Loucy (cell line): Measurements from ENCODE around the gene ARHGAP24.

Experiments used
- H2AFZ ChIP-seq: fragments of 200-600 bp; sonication (generic); 2 replicates; pipeline ENCODE4 v1.6.0; 2016; ENCODE audit warnings: antibody characterized with exemption, mild to moderate bottlenecking, low read length, moderate library complexity
- H3F3A ChIP-seq: fragments of 200-600 bp; 2 replicates; pipeline ENCODE4 v1.6.0; 2016; ENCODE audit warnings: antibody characterized with exemption, low read depth, mild to moderate bottlenecking
- H3K27me3 ChIP-seq: fragments of 200-600 bp; sonication (generic); 2 replicates; pipeline ENCODE4 v1.6.1; 2014; ENCODE audit warnings: low read length, mild to moderate bottlenecking; ENCODE audit not compliant: insufficient read depth, poor library complexity, severe bottlenecking
- H3K36me3 ChIP-seq: fragments of 200-600 bp; sonication (generic); 2 replicates; pipeline ENCODE4 v1.6.1; 2016; ENCODE audit warnings: low read length; ENCODE audit not compliant: insufficient read depth
- H3K4me1 ChIP-seq: fragments of 200-600 bp; sonication (generic); 2 replicates; pipeline ENCODE4 v1.5.1; 2014; ENCODE audit warnings: low read length, mild to moderate bottlenecking; ENCODE audit not compliant: insufficient read depth, poor library complexity, severe bottlenecking
- H3K4me2 ChIP-seq: fragments of 200-600 bp; sonication (generic); 2 replicates; pipeline ENCODE4 v1.6.0; 2014; ENCODE audit warnings: antibody characterized with exemption, low read length, low read depth, mild to moderate bottlenecking; ENCODE audit not compliant: poor library complexity, severe bottlenecking
- H3K4me3 ChIP-seq: fragments of 200-600 bp; sonication (generic); 2 replicates; pipeline ENCODE4 v1.5.1; 2014; ENCODE audit warnings: low read length, mild to moderate bottlenecking, mixed read lengths; ENCODE audit not compliant: poor library complexity, severe bottlenecking
- H3K79me2 ChIP-seq: fragments of 200-600 bp; sonication (generic); 2 replicates; pipeline ENCODE4 v1.6.1; 2014; ENCODE audit warnings: low read length; ENCODE audit not compliant: insufficient read depth
- H3K9ac ChIP-seq: fragments of 200-600 bp; sonication (generic); 2 replicates; pipeline ENCODE4 v1.6.0; 2014; ENCODE audit warnings: mild to moderate bottlenecking, low read depth, low read length, moderate library complexity; ENCODE audit not compliant: poor library complexity, severe bottlenecking
- H3K9me2 ChIP-seq: fragments of 200-600 bp; sonication (generic); replicated peaks from 2 replicates; pipeline ENCODE4 v1.6.1; 2016; ENCODE audit warnings: low read depth, low read length, mixed read lengths
- H3K9me3 ChIP-seq: fragments of 200-600 bp; sonication (generic); 2 replicates; pipeline ENCODE4 v1.6.1; 2014; ENCODE audit warnings: mild to moderate bottlenecking, antibody characterized with exemption, low read length, low read depth; ENCODE audit not compliant: insufficient read depth
- H4K20me1 ChIP-seq: fragments of 200-600 bp; sonication (generic); 2 replicates; pipeline ENCODE4 v1.6.0; 2014; ENCODE audit warnings: antibody characterized with exemption, low read length, mild to moderate bottlenecking; ENCODE audit not compliant: insufficient read depth, poor library complexity, severe bottlenecking
- CTCF ChIP-seq: fragments of 200-600 bp; sonication (generic); conservative IDR thresholded peaks from 2 replicates; pipeline ENCODE4 v1.5.1; 2014; ENCODE audit warnings: mild to moderate bottlenecking, antibody characterized with exemption, low read length
- EZH2phosphoT487 ChIP-seq: fragments of 200-600 bp; IDR thresholded peaks from 2 replicates; pipeline ENCODE4 v1.6.1; 2018; ENCODE audit warnings: antibody characterized with exemption, mild to moderate bottlenecking, moderate library complexity, borderline replicate concordance

Gene ARHGAP24

GRCh38 chr4:85734424-85734831 is 259.5 kb downstream of the ARHGAP24 start:
- H4K20me1 ChIP-seq, result no peaks in the 10 kb centered on the region
- H3K4me3 ChIP-seq, result no peak overlapping the region
- no peaks in the 10 kb centered on the region for H3K4me1 ChIP-seq
- no peaks in the 10 kb centered on the region for H3K79me2 ChIP-seq
- no peak overlapping the region for H2AFZ ChIP-seq
- H3K27me3 ChIP-seq, result no peaks in the 10 kb centered on the region
- H3K4me2 ChIP-seq, result no peak overlapping the region
- no peaks in the 10 kb centered on the region for H3K36me3 ChIP-seq
- no peak overlapping the region for H3K9ac ChIP-seq
- no peaks in the 10 kb centered on the region for H3K9me2 ChIP-seq
- no peaks in the 10 kb centered on the region for H3F3A ChIP-seq
- no peak for TF ChIP-seq EZH2phosphoT487
- TF ChIP-seq CTCF, result no peak
- H3K9me3 ChIP-seq, result no peaks in the 10 kb centered on the region

DNA sequence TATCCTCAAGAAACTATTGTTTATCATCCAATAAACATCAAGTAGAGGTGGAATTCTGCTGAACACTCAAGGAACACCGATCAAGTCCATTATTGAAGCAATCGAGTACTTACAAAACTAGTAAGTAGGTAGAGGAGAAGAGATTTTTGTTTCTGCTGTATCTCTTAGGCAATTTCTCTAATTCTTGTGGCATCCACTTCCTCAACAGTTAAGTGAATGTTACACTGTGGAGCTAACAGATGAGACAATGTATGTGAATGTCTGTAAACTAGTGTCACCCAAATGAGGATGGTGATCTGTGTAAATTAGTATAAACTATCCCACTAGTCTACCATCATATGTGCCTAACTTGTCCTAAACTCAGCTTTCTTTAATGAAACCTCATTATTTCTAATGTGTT is 261.6 kb downstream of the ARHGAP24 start:
- Histone ChIP-seq H3K27me3 (no peaks in the 10 kb centered on the region), H3K9ac (no peak overlapping the region), H3K9me2 (no peaks in the 10 kb centered on the region), H3K9me3 (no peaks in the 10 kb centered on the region), H3K4me3 (no peak overlapping the region), H2AFZ (no peak overlapping the region), H4K20me1 (no peaks in the 10 kb centered on the region), H3K4me1 (no peaks in the 10 kb centered on the region), H3F3A (no peaks in the 10 kb centered on the region), H3K36me3 (no peaks in the 10 kb centered on the region), H3K4me2 (no peak overlapping the region), H3K79me2 (no peaks in the 10 kb centered on the region)
- TF ChIP-seq EZH2phosphoT487 (no peak), CTCF (no peak)

GRCh38 chr4:85737254-85737653 is 262.3 kb downstream of the ARHGAP24 start:
- Histone ChIP-seq H3K27me3 (no peaks in the 10 kb centered on the region), H2AFZ (no peak overlapping the region), H3K4me3 (no peak overlapping the region), H3K9me3 (no peaks in the 10 kb centered on the region), H4K20me1 (no peaks in the 10 kb centered on the region), H3F3A (no peaks in the 10 kb centered on the region), H3K4me2 (no peak overlapping the region), H3K9me2 (no peaks in the 10 kb centered on the region), H3K4me1 (no peaks in the 10 kb centered on the region), H3K9ac (no peak overlapping the region), H3K79me2 (no peaks in the 10 kb centered on the region), H3K36me3 (no peaks in the 10 kb centered on the region)
- TF ChIP-seq CTCF (no peak), EZH2phosphoT487 (no peak)
